Effector memory CD8-positive, alpha-beta T cell (primary cell): Measurements from ENCODE around the gene PLEKHA5.
"Not testable (repeated sequence)": the region's sequence is repeated elsewhere in the genome, so short reads cannot be mapped to it uniquely, and the experiment has no call there.

Experiments used
- ATAC-seq: fragments of 150-1000 bp; cut with Tn5 transposase; replicated peaks from 2 replicates; pipeline ENCODE4 v1.10.0; 2021; ENCODE audit warnings: mild to moderate bottlenecking, moderate library complexity
- DNase-seq, 3 experiments: peaks; one replicate each; pipeline ENCODE4 v3.0.0; 2021
- H3K27ac Mint-ChIP-seq, 2 donors: one replicate each; pipeline ENCODE4 v1.8.0; 2022; ENCODE audit warnings: mild to moderate bottlenecking in 2 of 2, mixed read lengths in 2 of 2, moderate library complexity in 2 of 2
- H3K27me3 Mint-ChIP-seq, 2 donors: one replicate each; pipeline ENCODE4 v1.8.0; 2022; ENCODE audit warnings: mixed read lengths in 2 of 2
- H3K36me3 Mint-ChIP-seq: one replicate; pipeline ENCODE4 v1.8.0; 2022; ENCODE audit warnings: mild to moderate bottlenecking, moderate library complexity, mixed read lengths; ENCODE audit not compliant: insufficient read depth
- H3K4me1 Mint-ChIP-seq, 2 donors: one replicate each; pipeline ENCODE4 v1.8.0; 2022; ENCODE audit warnings: low read depth in 2 of 2, mixed read lengths in 2 of 2
- H3K4me3 Mint-ChIP-seq, 2 donors: one replicate each; pipeline ENCODE4 v1.8.0; 2022; ENCODE audit warnings: mild to moderate bottlenecking in 2 of 2, mixed read lengths in 2 of 2, moderate library complexity in 2 of 2
- H3K9me3 Mint-ChIP-seq, 2 donors: one replicate each; pipeline ENCODE4 v1.8.0; 2022; ENCODE audit warnings: mixed read lengths in 2 of 2
- total RNA-seq, 9 experiments: gene quantifications; one replicate each; lab custom pipeline; 2026; lab: John Stamatoyannopoulos, UW

The PLEKHA5 gene
- 3.3 to 57.7 (median 15.7) reads per million in 9 experiments for total RNA-seq

- DNase-seq (peak; percentile 26 to 28 (median 27)), ATAC-seq (peak; percentile 70)
- peak within 1 kb of the TSS; percentile 91 to 95 for H3K4me3 Mint-ChIP-seq
- H3K9me3 Mint-ChIP-seq = peaks cover 9 to 14% of the 10 kb centered on the region in 2 donors
- peak within 1 kb of the TSS; percentile 67 to 89 for H3K27ac Mint-ChIP-seq
- peaks cover 3% of the 10 kb centered on the region for H3K36me3 Mint-ChIP-seq
- H3K4me1 Mint-ChIP-seq = peaks cover 15 to 20% of the 10 kb centered on the region in 2 donors
- no peaks in the 10 kb centered on the region for H3K27me3 Mint-ChIP-seq
Measured at GRCh38 chr12:19129486-19130223, at the start of gene PLEKHA5. Gene PLEKHA5 (plus strand): TSS chr12:19129733. CDS start chr12:19129800, 67 bp downstream.

GRCh38 chr12:19080918-19081317 lies 48.6 kb upstream of the PLEKHA5 start:
- no peaks in the 10 kb centered on the region for H3K9me3 Mint-ChIP-seq
- H3K4me1 Mint-ChIP-seq = peaks cover 0 to 4% of the 10 kb centered on the region in 2 donors
- H3K4me3 Mint-ChIP-seq = no peak overlapping the region

GRCh38 chr12:19082365-19082911 lies 47.1 kb upstream of the PLEKHA5 start:
- peaks cover 0 to 4% of the 10 kb centered on the region in 2 donors for H3K4me1 Mint-ChIP-seq
- H3K27me3 Mint-ChIP-seq = peaks cover 0 to 7% of the 10 kb centered on the region in 2 donors
- peak overlapping the region in 1 of 2 donors; percentile 27 for H3K4me3 Mint-ChIP-seq
- no peaks in the 10 kb centered on the region for H3K36me3 Mint-ChIP-seq
- no peaks in the 10 kb centered on the region for H3K9me3 Mint-ChIP-seq
- ATAC-seq (peak; percentile 42), DNase-seq (no peak)
- no peak overlapping the region for H3K27ac Mint-ChIP-seq

More at GRCh38 chr12:19080918-19081317, 48.6 kb upstream of the PLEKHA5 start:
- H3K36me3 Mint-ChIP-seq = no peaks in the 10 kb centered on the region
- DNase-seq (no peak), ATAC-seq (no peak)
- no peak overlapping the region for H3K27ac Mint-ChIP-seq
- peaks cover 0 to 7% of the 10 kb centered on the region in 2 donors for H3K27me3 Mint-ChIP-seq

GRCh38 chr12:19084547-19084946 lies 45.0 kb upstream of the PLEKHA5 start:
- Mint-ChIP-seq H3K9me3 (no peaks in the 10 kb centered on the region), H3K27ac (no peak overlapping the region), H3K4me1 (peaks cover 0 to 4% of the 10 kb centered on the region in 2 donors), H3K27me3 (peaks cover 9 to 12% of the 10 kb centered on the region in 2 donors), H3K36me3 (no peaks in the 10 kb centered on the region), H3K4me3 (no peak overlapping the region)
- DNase-seq (no peak), ATAC-seq (no peak)

- DNase-seq (no peak), ATAC-seq (no peak)
- peaks cover 9 to 12% of the 10 kb centered on the region in 2 donors for H3K27me3 Mint-ChIP-seq
- H3K27ac Mint-ChIP-seq = no peak overlapping the region
- no peak overlapping the region for H3K4me3 Mint-ChIP-seq
- H3K9me3 Mint-ChIP-seq = no peaks in the 10 kb centered on the region
- H3K4me1 Mint-ChIP-seq = peaks cover 0 to 4% of the 10 kb centered on the region in 2 donors
- no peaks in the 10 kb centered on the region for H3K36me3 Mint-ChIP-seq
Measured at GRCh38 chr12:19085090-19085489, 44.4 kb upstream of the PLEKHA5 start.

GRCh38 chr12:19088606-19089005 lies 40.9 kb upstream of the PLEKHA5 start:
- Mint-ChIP-seq H3K27ac (no peak overlapping the region), H3K9me3 (no peaks in the 10 kb centered on the region), H3K36me3 (no peaks in the 10 kb centered on the region), H3K4me3 (no peak overlapping the region), H3K4me1 (no peaks in the 10 kb centered on the region), H3K27me3 (peaks cover 5 to 9% of the 10 kb centered on the region in 2 donors)
- ATAC-seq = no peak
- DNase-seq = no peak

GRCh38 chr12:19092482-19092881 lies 37.1 kb upstream of the PLEKHA5 start:
- H3K9me3 Mint-ChIP-seq, H3K36me3 Mint-ChIP-seq, ATAC-seq, H3K27me3 Mint-ChIP-seq, DNase-seq, H3K4me1 Mint-ChIP-seq, H3K4me3 Mint-ChIP-seq, H3K27ac Mint-ChIP-seq: not testable (repeated sequence)

GRCh38 chr12:19093218-19093617 lies 36.3 kb upstream of the PLEKHA5 start:
- Mint-ChIP-seq H3K27ac (no peak overlapping the region), H3K4me3 (no peak overlapping the region), H3K27me3 (peaks cover 5 to 9% of the 10 kb centered on the region in 2 donors), H3K4me1 (no peaks in the 10 kb centered on the region), H3K36me3 (peaks cover 3% of the 10 kb centered on the region), H3K9me3 (no peaks in the 10 kb centered on the region)
- no peak for ATAC-seq
- no peak for DNase-seq

GRCh38 chr12:19095331-19095730 lies 34.2 kb upstream of the PLEKHA5 start:
- Mint-ChIP-seq H3K4me1 (no peaks in the 10 kb centered on the region), H3K4me3 (no peak overlapping the region), H3K36me3 (peaks cover 3% of the 10 kb centered on the region), H3K27me3 (no peaks in the 10 kb centered on the region), H3K9me3 (no peaks in the 10 kb centered on the region), H3K27ac (no peak overlapping the region)
- no peak for DNase-seq
- no peak for ATAC-seq

- no peaks in the 10 kb centered on the region for H3K9me3 Mint-ChIP-seq
- no peak for ATAC-seq
- no peaks in the 10 kb centered on the region for H3K27me3 Mint-ChIP-seq
- no peaks in the 10 kb centered on the region for H3K4me1 Mint-ChIP-seq
- peaks cover 3% of the 10 kb centered on the region for H3K36me3 Mint-ChIP-seq
- no peak overlapping the region for H3K4me3 Mint-ChIP-seq
- no peak for DNase-seq
- H3K27ac Mint-ChIP-seq = no peak overlapping the region
Measured at GRCh38 chr12:19095756-19096480, 33.6 kb upstream of the PLEKHA5 start.

- ATAC-seq = no peak
- peaks cover 3% of the 10 kb centered on the region for H3K36me3 Mint-ChIP-seq
- no peaks in the 10 kb centered on the region for H3K4me1 Mint-ChIP-seq
- H3K27me3 Mint-ChIP-seq = peaks cover 7 to 26% of the 10 kb centered on the region in 2 donors
- DNase-seq = no peak
- no peaks in the 10 kb centered on the region for H3K9me3 Mint-ChIP-seq
- no peak overlapping the region for H3K27ac Mint-ChIP-seq
- H3K4me3 Mint-ChIP-seq = no peak overlapping the region
Measured at GRCh38 chr12:19105463-19105862, 24.1 kb upstream of the PLEKHA5 start.

- DNase-seq = no peak
- H3K9me3 Mint-ChIP-seq = no peaks in the 10 kb centered on the region
Measured at GRCh38 chr12:19107750-19108149, 21.8 kb upstream of the PLEKHA5 start.

GRCh38 chr12:19110221-19110940 lies 19.2 kb upstream of the PLEKHA5 start:
- Mint-ChIP-seq H3K27ac (no peak overlapping the region), H3K4me3 (no peak overlapping the region), H3K27me3 (peaks cover 9 to 17% of the 10 kb centered on the region in 2 donors), H3K4me1 (peaks cover 0 to 1% of the 10 kb centered on the region in 2 donors), H3K36me3 (peaks cover 3% of the 10 kb centered on the region), H3K9me3 (no peaks in the 10 kb centered on the region)
- ATAC-seq (no peak), DNase-seq (no peak)

More at GRCh38 chr12:19107750-19108149, 21.8 kb upstream of the PLEKHA5 start:
- Mint-ChIP-seq H3K4me3 (no peak overlapping the region), H3K36me3 (peaks cover 3% of the 10 kb centered on the region), H3K27me3 (peaks cover 9 to 27% of the 10 kb centered on the region in 2 donors), H3K4me1 (no peaks in the 10 kb centered on the region), H3K27ac (no peak overlapping the region)
- no peak for ATAC-seq
